B cell (primary cell): ENCODE data around the gene LCE3E. TPM values are rescaled to one million over a fixed set of nuclear protein-coding genes. Genes with fewer than 3 reads are reported as not detected.

Source experiments
- ATAC-seq: fragments of 200-7000 bp; cut with Tn5 transposase; one replicate; pipeline ENCODE4 v1.10.0; 2021; ENCODE audit warnings: low read depth, mild to moderate bottlenecking, moderate number of reproducible peaks, moderate library complexity
- CTCF ChIA-PET: fragments of 350-600 bp; sonication (Branson Sonifier 250); formaldehyde crosslinking; loops from one replicate; lab custom pipeline; 2021; ENCODE audit warnings: antibody characterized with exemption, inconsistent platforms; lab: Charles Lee
- POLR2A ChIA-PET: fragments of 350-600 bp; sonication (Branson Sonifier 250); formaldehyde crosslinking; loops from one replicate; lab custom pipeline; 2021; ENCODE audit warnings: antibody characterized with exemption; lab: Charles Lee
- DNase-seq: peaks from one replicate; pipeline ENCODE4 v3.0.0; 2013
- H2AFZ ChIP-seq: 2 replicates; pipeline ENCODE4 v1.6.1; 2012; ENCODE audit warnings: mild to moderate bottlenecking, low read depth, low read length; ENCODE audit not compliant: insufficient read depth, poor library complexity, severe bottlenecking
- H3K27ac ChIP-seq, 2 donors: 1 replicate in 1 of 2; 2 replicates in 1 of 2; pipeline ENCODE4 v1.5.1; 2012 to 2013; ENCODE audit warnings: low read length in 2 of 2, mild to moderate bottlenecking in 2 of 2, moderate library complexity in 1 of 2
- H3K27me3 ChIP-seq, 4 experiments: fragments of 200-600 bp in 1 of 4; sonication (generic) in 1 of 4; replicated peaks in 1 of 4; 1 replicate in 2 of 4; 2 replicates in 2 of 4; pipeline versions ENCODE4 v1.6.1 to v1.7.0; 2013 to 2016; ENCODE audit warnings: low read length in 3 of 4, mild to moderate bottlenecking in 2 of 4, mixed read lengths in 1 of 4, moderate library complexity in 1 of 4; ENCODE audit not compliant: insufficient read depth in 4 of 4, control insufficient read depth in 3 of 4; ENCODE audit errors: control extremely low read depth in 1 of 4
- H3K36me3 ChIP-seq, 2 experiments: replicated peaks in 1 of 2; 1 replicate in 1 of 2; 2 replicates in 1 of 2; pipeline versions ENCODE4 v1.6.1 to v1.7.1; 2013; ENCODE audit warnings: low read length in 1 of 2; ENCODE audit not compliant: insufficient read depth in 2 of 2, control insufficient read depth in 1 of 2; ENCODE audit errors: control extremely low read depth in 1 of 2, extremely low read depth in 1 of 2
- H3K4me1 ChIP-seq, 2 donors: fragments of 200-600 bp in 1 of 2; sonication (generic) in 1 of 2; 1 replicate in 1 of 2; 2 replicates in 1 of 2; pipeline versions ENCODE4 v1.5.1 to v1.6.1; 2013 to 2017; ENCODE audit warnings: low read length in 2 of 2; ENCODE audit not compliant: control insufficient read depth in 2 of 2, insufficient read depth in 2 of 2
- H3K4me2 ChIP-seq: replicated peaks from 2 replicates; pipeline ENCODE3; 2012; ENCODE audit warnings: mild to moderate bottlenecking, low read depth, low read length; ENCODE audit not compliant: poor library complexity, severe bottlenecking
- H3K4me3 ChIP-seq, 5 experiments: fragments of 200-600 bp in 1 of 5; sonication (generic) in 1 of 5; 1 replicate in 3 of 5; 2 replicates in 2 of 5; pipeline versions ENCODE4 v1.5.1 to v1.7.0; 2011 to 2016; ENCODE audit warnings: low read length in 4 of 5, mild to moderate bottlenecking in 4 of 5, low read depth in 2 of 5, control low read depth in 1 of 5, moderate library complexity in 1 of 5; ENCODE audit not compliant: insufficient read depth in 1 of 5; ENCODE audit errors: control extremely low read depth in 1 of 5, extremely low read depth in 1 of 5
- H3K79me2 ChIP-seq: fragments of 200-600 bp; sonication (generic); one replicate; pipeline ENCODE4 v1.6.0; 2016; ENCODE audit warnings: low read length; ENCODE audit not compliant: control insufficient read depth, insufficient read depth
- H3K9ac ChIP-seq: fragments of 200-600 bp; sonication (generic); 2 replicates; pipeline ENCODE4 v1.6.1; 2017; ENCODE audit warnings: mild to moderate bottlenecking, low read length, moderate library complexity
- H3K9me3 ChIP-seq, 3 donors: one replicate each; pipeline versions ENCODE4 v1.6.1 to v1.7.1; 2013; ENCODE audit warnings: low read length in 2 of 3; ENCODE audit not compliant: control insufficient read depth in 2 of 3, insufficient read depth in 1 of 3; ENCODE audit errors: control extremely low read depth in 1 of 3
- H4K20me1 ChIP-seq: 2 replicates; pipeline ENCODE4 v1.6.0; 2012; ENCODE audit warnings: mild to moderate bottlenecking, low read length; ENCODE audit not compliant: insufficient read depth, control insufficient read depth, poor library complexity, severe bottlenecking
- H3K27ac Mint-ChIP-seq: one replicate; pipeline ENCODE4 v1.8.0; 2021; ENCODE audit warnings: mixed read lengths
- H3K27me3 Mint-ChIP-seq: one replicate; pipeline ENCODE4 v1.8.0; 2021; ENCODE audit warnings: mixed read lengths
- H3K4me1 Mint-ChIP-seq: one replicate; pipeline ENCODE4 v1.8.0; 2021; ENCODE audit warnings: mixed read lengths
- H3K4me3 Mint-ChIP-seq: one replicate; pipeline ENCODE4 v1.8.0; 2021; ENCODE audit warnings: mixed read lengths
- H3K9me3 Mint-ChIP-seq: one replicate; pipeline ENCODE4 v1.8.0; 2022; ENCODE audit warnings: mixed read lengths; ENCODE audit not compliant: insufficient read depth
- EZH2 ChIP-seq: IDR thresholded peaks from 2 replicates; pipeline ENCODE4 v1.6.1; 2012; ENCODE audit warnings: borderline replicate concordance, low read depth, mild to moderate bottlenecking, moderate library complexity, low read length; ENCODE audit not compliant: insufficient read depth, poor library complexity, severe bottlenecking
- WGBS: methylation state at CpG from one replicate; pipeline ENCODE4 v1.1.5; 2013; ENCODE audit warnings: missing lambda C conversion rate; ENCODE audit not compliant: insufficient coverage; 5-methylcytosine and 5-hydroxymethylcytosine counted together
- intact Hi-C: fragments of 100-400 bp; cut with micrococcal nuclease; formaldehyde crosslinking; loops from one replicate; pipeline ENCODE4 v1.10.0; 2022
- polyA plus RNA-seq: library from polyadenylated mRNA; depleted of rRNA; stranded (reverse); fragments of >200 nt; gene quantifications from 2 replicates; pipeline ENCODE4 v1.2.3, GENCODE V29; 2012
- total RNA-seq, 2 donors: library from RNA; stranded (reverse); fragments of 120-200 nt in 1 of 2; gene quantifications; 1 replicate in 1 of 2; 2 replicates in 1 of 2; pipeline versions ENCODE4 v1.2.3 to v1.2.4, GENCODE V29; 2013 to 2022
- TF ChIP-seq, protein P1 (sequence below): fragments of 200-600 bp; IDR thresholded peaks from one replicate; pipeline ENCODE4 v1.8.0; 2022; ENCODE audit warnings: antibody characterized with exemption, mild to moderate bottlenecking

Gene LCE3E
- total and polyA plus RNA-seq, 2 donors (not counting 1 experiment from before 2014, with no cell fraction given): not detected

DNA sequence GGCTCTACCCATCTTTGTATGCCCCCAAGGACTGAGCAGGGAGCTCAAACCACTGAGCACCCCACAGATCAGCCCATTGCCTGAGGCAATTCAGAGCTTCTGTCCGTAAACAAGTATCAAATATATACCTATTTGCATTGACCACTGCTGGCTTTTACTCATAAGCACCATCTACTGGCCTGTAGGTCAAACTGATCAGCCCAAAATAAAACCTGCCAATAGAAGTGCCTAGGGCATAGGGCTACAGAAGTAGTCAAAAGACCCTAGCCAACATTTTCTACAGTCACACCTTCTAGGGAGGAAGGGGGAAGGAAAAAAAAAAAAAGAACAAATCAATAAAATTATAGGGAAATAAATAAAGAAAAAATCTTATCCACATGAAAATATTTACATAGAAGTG, 19.0 kb upstream of the LCE3E start:
- Histone ChIP-seq H4K20me1 (no peaks in the 10 kb centered on the region), H3K9me3 (peaks cover 0 to 1% (median 0%) of the 10 kb centered on the region in 3 donors), H3K27me3 (no peaks in the 10 kb centered on the region), H3K4me3 (no peak overlapping the region), H3K27ac (no peak overlapping the region), H3K9ac (no peak overlapping the region), H3K4me2 (no peak overlapping the region), H2AFZ (no peak overlapping the region), H3K36me3 (no peaks in the 10 kb centered on the region), H3K4me1 (no peaks in the 10 kb centered on the region), H3K79me2 (no peaks in the 10 kb centered on the region)
- WGBS: no CpG with 5 or more reads among the region's 1 CpG
- no peak for ATAC-seq
- DNase-seq: no peak
- Mint-ChIP-seq H3K27me3 (peaks cover 2% of the 10 kb centered on the region), H3K9me3 (no peaks in the 10 kb centered on the region), H3K27ac (no peak overlapping the region), H3K4me1 (no peaks in the 10 kb centered on the region), H3K4me3 (no peak overlapping the region)
- POLR2A ChIA-PET: no interaction called here
- intact Hi-C loops: no loop called here
- CTCF ChIA-PET: no interaction called here
- TF ChIP-seq, protein P1, sequence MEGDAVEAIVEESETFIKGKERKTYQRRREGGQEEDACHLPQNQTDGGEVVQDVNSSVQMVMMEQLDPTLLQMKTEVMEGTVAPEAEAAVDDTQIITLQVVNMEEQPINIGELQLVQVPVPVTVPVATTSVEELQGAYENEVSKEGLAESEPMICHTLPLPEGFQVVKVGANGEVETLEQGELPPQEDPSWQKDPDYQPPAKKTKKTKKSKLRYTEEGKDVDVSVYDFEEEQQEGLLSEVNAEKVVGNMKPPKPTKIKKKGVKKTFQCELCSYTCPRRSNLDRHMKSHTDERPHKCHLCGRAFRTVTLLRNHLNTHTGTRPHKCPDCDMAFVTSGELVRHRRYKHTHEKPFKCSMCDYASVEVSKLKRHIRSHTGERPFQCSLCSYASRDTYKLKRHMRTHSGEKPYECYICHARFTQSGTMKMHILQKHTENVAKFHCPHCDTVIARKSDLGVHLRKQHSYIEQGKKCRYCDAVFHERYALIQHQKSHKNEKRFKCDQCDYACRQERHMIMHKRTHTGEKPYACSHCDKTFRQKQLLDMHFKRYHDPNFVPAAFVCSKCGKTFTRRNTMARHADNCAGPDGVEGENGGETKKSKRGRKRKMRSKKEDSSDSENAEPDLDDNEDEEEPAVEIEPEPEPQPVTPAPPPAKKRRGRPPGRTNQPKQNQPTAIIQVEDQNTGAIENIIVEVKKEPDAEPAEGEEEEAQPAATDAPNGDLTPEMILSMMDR: no peak
- TF ChIP-seq EZH2: no peak

DNA sequence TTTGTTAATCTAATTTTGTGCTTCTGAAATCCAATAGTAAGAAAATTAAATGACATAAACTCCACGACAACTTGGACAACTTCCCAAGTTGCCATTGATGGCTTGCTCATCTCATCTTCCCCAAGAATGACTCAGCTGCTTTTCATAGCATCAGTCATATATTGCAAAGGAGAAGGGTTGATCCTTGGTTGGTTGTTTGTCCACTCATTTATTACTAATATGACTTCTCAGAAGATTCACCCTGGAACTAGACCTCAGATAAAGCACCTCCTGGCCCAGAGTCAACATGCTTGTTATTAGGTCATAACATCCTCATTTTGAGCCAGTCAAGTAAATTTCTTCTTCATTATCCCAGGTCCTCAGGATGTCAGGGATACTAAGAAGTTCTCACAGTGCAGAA, 16.1 kb upstream of the LCE3E start:
- no peak overlapping the region for H3K27ac ChIP-seq
- intact Hi-C loops: no loop called here
- no peak overlapping the region for H2AFZ ChIP-seq
- ATAC-seq: no peak
- DNase-seq: no peak
- H3K9ac ChIP-seq: no peak overlapping the region
- no peaks in the 10 kb centered on the region for H3K36me3 ChIP-seq
- TF ChIP-seq, protein P1: no peak
- no peak for TF ChIP-seq EZH2
- H3K27me3 ChIP-seq: no peaks in the 10 kb centered on the region
- no peaks in the 10 kb centered on the region for H3K9me3 Mint-ChIP-seq
- H3K4me3 Mint-ChIP-seq: no peak overlapping the region
- no peak overlapping the region for H3K4me3 ChIP-seq
- peaks cover 0 to 1% (median 0%) of the 10 kb centered on the region in 3 donors for H3K9me3 ChIP-seq
- CTCF ChIA-PET: no interaction called here
- H3K27ac Mint-ChIP-seq: no peak overlapping the region
- H4K20me1 ChIP-seq: no peaks in the 10 kb centered on the region
- H3K4me1 ChIP-seq: no peaks in the 10 kb centered on the region
- WGBS: no CpG with 5 or more reads among the region's 1 CpG
- POLR2A ChIA-PET: no interaction called here
- H3K79me2 ChIP-seq: no peaks in the 10 kb centered on the region
- peaks cover 9% of the 10 kb centered on the region for H3K27me3 Mint-ChIP-seq
- no peaks in the 10 kb centered on the region for H3K4me1 Mint-ChIP-seq
- H3K4me2 ChIP-seq: no peak overlapping the region
